ENCODE data around the gene SNAPIN. TPM values are rescaled to one million over a fixed set of nuclear protein-coding genes. Genes with fewer than 3 reads are reported as not detected.

SNAPIN gene
- total RNA-seq, 1 experiment from 2014 or later = 46.8 TPM

DNA sequence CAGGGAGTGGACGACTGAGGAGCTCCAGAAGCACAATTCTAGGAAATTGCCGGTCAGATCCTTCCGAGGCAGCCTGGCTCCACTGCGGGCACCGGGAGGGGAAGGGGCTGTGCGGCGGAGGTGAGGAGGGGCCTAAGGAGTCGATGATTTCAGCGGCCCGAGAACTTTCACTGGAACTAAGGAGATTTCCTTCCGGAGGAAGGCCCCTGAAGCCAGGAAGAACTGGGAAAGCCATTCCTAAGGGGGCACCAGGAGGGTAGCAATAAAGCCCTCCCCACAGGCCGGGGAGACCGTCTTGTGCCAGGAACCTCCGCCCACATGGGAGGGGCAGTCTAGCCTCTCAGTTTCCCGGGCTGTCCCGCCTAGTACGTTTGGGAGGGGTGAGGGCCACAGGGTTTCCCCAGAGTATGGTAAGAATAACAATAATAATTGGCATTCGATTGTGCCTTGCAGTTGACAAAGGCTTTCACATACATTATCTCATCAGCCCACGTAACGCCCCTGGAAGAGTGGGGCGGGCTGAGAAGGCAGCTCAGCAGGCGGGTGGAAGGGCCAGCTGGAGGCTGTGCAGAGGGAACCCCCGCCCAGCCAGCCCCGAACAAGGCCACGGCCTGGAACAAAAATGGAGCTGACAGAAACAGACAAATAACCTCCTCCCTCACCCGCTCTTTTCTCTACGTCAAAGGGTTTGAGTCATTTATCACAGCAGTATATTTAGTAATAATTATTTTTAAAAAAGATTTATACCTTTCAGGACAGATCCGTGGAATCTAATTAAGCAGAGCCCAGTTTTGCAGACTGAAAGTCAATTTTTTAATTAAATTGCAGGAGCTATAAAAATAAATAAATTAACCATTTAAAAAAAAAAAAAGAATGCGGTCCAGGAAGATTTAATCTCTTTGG, 39.8 kb downstream of the SNAPIN start:
- TF ChIP-seq, protein P1, sequence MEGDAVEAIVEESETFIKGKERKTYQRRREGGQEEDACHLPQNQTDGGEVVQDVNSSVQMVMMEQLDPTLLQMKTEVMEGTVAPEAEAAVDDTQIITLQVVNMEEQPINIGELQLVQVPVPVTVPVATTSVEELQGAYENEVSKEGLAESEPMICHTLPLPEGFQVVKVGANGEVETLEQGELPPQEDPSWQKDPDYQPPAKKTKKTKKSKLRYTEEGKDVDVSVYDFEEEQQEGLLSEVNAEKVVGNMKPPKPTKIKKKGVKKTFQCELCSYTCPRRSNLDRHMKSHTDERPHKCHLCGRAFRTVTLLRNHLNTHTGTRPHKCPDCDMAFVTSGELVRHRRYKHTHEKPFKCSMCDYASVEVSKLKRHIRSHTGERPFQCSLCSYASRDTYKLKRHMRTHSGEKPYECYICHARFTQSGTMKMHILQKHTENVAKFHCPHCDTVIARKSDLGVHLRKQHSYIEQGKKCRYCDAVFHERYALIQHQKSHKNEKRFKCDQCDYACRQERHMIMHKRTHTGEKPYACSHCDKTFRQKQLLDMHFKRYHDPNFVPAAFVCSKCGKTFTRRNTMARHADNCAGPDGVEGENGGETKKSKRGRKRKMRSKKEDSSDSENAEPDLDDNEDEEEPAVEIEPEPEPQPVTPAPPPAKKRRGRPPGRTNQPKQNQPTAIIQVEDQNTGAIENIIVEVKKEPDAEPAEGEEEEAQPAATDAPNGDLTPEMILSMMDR (IDR thresholded peaks at IDR 0.05; ENCODE audit: unreplicated experiment) = no peak

DNA sequence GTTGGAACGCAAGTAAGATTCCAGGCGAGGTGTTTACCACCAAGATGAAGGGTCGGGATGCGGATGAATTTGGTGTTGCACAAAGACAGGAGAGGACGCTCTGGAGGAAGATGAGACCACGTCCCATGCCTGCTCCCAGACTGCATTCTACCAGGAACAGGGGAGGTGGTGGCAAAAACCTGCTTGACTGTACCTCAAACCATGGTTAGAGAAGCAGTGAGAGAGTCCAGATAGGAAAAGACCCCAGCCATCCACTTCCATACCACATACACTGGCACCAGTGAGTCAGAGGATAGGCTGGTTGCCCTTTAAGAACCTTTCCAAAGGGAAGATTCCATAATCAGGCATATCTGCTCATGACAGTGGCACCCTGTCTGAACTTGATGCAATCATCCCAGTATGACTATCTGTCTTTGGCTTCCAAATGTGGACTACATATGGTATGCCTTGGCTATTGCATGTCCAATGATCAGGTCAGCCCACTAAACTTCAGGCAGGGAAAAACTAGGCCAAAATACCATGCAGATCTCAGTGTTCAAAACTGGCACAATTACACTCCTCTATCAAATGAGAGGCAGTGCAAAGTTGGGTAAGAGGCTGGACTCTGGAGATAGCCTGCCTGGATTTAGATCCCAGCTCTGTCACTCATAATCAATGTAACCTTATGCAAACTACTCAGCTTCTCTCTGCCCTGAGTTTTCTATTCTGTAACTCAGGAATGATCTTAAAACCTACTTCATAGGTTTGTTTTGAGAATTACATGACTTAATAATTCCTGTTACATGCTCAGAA, 40.6 kb downstream of the SNAPIN start:
- no TSS peak for BruUV-seq (replicated peaks)
- H3K4me3 Mint-ChIP-seq (ENCODE audit: low read depth, unreplicated experiment) = no peak overlapping the region
- TF ChIP-seq, protein P1 (IDR thresholded peaks at IDR 0.05; ENCODE audit: unreplicated experiment) = no peak
- peaks cover 9% of the 10 kb centered on the region for H3K4me1 Mint-ChIP-seq (ENCODE audit: low read depth, unreplicated experiment)
- DNase-seq = no peak
- H3K36me3 Mint-ChIP-seq (ENCODE audit: insufficient read depth, unreplicated experiment) = no peaks in the 10 kb centered on the region
- intact Hi-C loops (cut with micrococcal nuclease; ENCODE audit: unreplicated experiment) = no loop called here
- H3K9me3 Mint-ChIP-seq (ENCODE audit: low read depth, unreplicated experiment) = no peaks in the 10 kb centered on the region
- no peak overlapping the region for H3K27ac Mint-ChIP-seq (ENCODE audit: unreplicated experiment)
- no peaks in the 10 kb centered on the region for H3K27me3 Mint-ChIP-seq (ENCODE audit: unreplicated experiment)
- CTCF ChIA-PET = no interaction called here

More for the DNA sequence above, 39.8 kb downstream of the SNAPIN start:
- Mint-ChIP-seq H3K9me3 (ENCODE audit: low read depth, unreplicated experiment) (no peaks in the 10 kb centered on the region), H3K27me3 (ENCODE audit: unreplicated experiment) (no peaks in the 10 kb centered on the region), H3K36me3 (ENCODE audit: insufficient read depth, unreplicated experiment) (no peaks in the 10 kb centered on the region), H3K4me1 (ENCODE audit: low read depth, unreplicated experiment) (peaks cover 9% of the 10 kb centered on the region), H3K4me3 (ENCODE audit: low read depth, unreplicated experiment) (no peak overlapping the region), H3K27ac (ENCODE audit: unreplicated experiment) (no peak overlapping the region)
- intact Hi-C loops (cut with micrococcal nuclease; ENCODE audit: unreplicated experiment) = no loop called here
- BruUV-seq (replicated peaks) = no TSS peak
- no peak for DNase-seq
- CTCF ChIA-PET = no interaction called here

DNA sequence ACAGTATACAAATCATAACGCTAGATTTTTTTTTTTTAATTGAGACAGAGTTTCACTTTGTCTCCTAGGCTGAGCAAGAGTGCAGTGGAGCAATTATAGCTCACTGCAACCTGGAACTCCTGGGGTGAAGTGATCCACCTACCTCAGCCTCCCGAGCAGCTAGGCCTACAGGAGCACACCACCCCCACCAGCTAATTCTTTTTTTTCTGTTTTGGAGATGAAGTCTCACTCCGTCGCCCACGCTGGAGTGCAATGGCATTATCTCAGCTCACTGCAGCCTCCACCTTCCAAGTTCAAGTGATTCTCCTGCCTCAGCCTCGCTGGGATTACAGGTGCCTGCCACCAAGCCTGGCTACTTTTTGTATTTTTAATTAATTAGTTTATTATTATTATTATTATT, 41.3 kb downstream of the SNAPIN start:
- Mint-ChIP-seq H3K27ac (ENCODE audit: unreplicated experiment) (no peak overlapping the region), H3K9me3 (ENCODE audit: low read depth, unreplicated experiment) (no peaks in the 10 kb centered on the region), H3K4me1 (ENCODE audit: low read depth, unreplicated experiment) (peaks cover 9% of the 10 kb centered on the region), H3K27me3 (ENCODE audit: unreplicated experiment) (no peaks in the 10 kb centered on the region), H3K36me3 (ENCODE audit: insufficient read depth, unreplicated experiment) (no peaks in the 10 kb centered on the region), H3K4me3 (ENCODE audit: low read depth, unreplicated experiment) (no peak overlapping the region)
- intact Hi-C loops (cut with micrococcal nuclease; ENCODE audit: unreplicated experiment) = no loop called here
- TF ChIP-seq, protein P1 (IDR thresholded peaks at IDR 0.05; ENCODE audit: unreplicated experiment) = no peak
- CTCF ChIA-PET = no interaction called here
- no TSS peak for BruUV-seq (replicated peaks)
- no peak for DNase-seq

DNA sequence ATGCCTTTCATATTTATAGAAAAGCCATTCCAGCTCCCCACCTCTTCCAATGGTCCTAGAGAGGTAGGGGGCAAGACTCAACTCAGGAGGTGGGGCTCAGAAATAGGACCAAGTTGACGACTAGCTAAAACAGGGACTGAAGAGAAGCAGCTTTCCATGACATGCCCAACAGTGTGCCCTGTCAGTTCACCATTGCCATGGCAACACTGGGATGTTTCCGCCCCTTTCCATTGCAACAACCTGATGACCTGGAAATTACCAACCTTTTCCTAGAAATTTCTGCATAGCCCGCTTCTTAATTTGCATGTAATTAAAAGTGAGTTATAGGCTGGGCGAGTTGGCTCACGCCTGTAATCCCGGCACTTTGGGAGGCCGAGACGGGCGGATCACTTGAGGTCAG, 47.0 kb downstream of the SNAPIN start:
- H3K36me3 Mint-ChIP-seq (ENCODE audit: insufficient read depth, unreplicated experiment) = no peaks in the 10 kb centered on the region
- intact Hi-C loops (cut with micrococcal nuclease; ENCODE audit: unreplicated experiment) = no loop called here
- CTCF ChIA-PET = no interaction called here
- H3K27ac Mint-ChIP-seq (ENCODE audit: unreplicated experiment) = no peak overlapping the region
- no peak for DNase-seq
- no peaks in the 10 kb centered on the region for H3K9me3 Mint-ChIP-seq (ENCODE audit: low read depth, unreplicated experiment)
- TF ChIP-seq, protein P1 (IDR thresholded peaks at IDR 0.05; ENCODE audit: unreplicated experiment) = no peak
- H3K27me3 Mint-ChIP-seq (ENCODE audit: unreplicated experiment) = no peaks in the 10 kb centered on the region
- peaks cover 8% of the 10 kb centered on the region for H3K4me1 Mint-ChIP-seq (ENCODE audit: low read depth, unreplicated experiment)
- BruUV-seq (replicated peaks) = no TSS peak
- no peak overlapping the region for H3K4me3 Mint-ChIP-seq (ENCODE audit: low read depth, unreplicated experiment)
